WI38 (cell line): ENCODE measurements around the gene LRIG2.
"Not testable (repeated sequence)": the region's sequence is repeated elsewhere in the genome, so short reads cannot be mapped to it uniquely, and the experiment has no call there.

Experiments used
- H3K4me3 ChIP-seq: 2 replicates; pipeline ENCODE4 v1.5.1; 2011; ENCODE audit warnings: low read depth, mild to moderate bottlenecking, control low read depth, low read length
- TF ChIP-seq, protein P1 (sequence below): IDR thresholded peaks from 2 replicates; pipeline ENCODE4 v1.5.1; 2012; ENCODE audit warnings: low read depth, mild to moderate bottlenecking, control low read depth, low read length

The LRIG2 gene

DNA sequence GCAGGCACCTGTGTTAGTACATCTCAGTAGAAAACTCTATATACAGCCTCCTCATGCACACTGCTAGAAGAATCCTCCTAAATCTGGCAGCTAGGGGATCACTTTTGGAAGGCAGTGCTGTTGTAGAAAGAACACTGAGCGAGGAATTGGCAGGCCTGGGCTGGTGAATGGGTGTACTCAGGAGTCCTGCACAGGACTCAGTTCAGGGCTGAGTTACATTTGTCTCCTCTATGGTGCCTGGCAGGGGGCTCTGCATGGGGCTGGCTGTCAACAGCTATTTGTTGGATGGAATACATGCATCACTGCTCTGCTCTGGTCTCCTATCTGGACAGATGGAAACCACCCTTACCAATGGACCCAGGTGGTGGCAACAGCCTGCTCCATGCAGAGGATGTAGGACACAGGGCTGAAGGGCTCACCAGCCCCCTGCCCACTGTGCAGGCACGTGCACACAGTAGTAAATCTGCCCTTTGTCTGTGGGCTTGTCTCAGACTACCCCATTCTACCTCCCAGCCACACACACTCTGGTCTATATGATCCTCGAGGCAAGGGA is 74.2 kb downstream of the LRIG2 start:
- H3K4me3 ChIP-seq: no peak overlapping the region
- TF ChIP-seq, protein P1, sequence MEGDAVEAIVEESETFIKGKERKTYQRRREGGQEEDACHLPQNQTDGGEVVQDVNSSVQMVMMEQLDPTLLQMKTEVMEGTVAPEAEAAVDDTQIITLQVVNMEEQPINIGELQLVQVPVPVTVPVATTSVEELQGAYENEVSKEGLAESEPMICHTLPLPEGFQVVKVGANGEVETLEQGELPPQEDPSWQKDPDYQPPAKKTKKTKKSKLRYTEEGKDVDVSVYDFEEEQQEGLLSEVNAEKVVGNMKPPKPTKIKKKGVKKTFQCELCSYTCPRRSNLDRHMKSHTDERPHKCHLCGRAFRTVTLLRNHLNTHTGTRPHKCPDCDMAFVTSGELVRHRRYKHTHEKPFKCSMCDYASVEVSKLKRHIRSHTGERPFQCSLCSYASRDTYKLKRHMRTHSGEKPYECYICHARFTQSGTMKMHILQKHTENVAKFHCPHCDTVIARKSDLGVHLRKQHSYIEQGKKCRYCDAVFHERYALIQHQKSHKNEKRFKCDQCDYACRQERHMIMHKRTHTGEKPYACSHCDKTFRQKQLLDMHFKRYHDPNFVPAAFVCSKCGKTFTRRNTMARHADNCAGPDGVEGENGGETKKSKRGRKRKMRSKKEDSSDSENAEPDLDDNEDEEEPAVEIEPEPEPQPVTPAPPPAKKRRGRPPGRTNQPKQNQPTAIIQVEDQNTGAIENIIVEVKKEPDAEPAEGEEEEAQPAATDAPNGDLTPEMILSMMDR: no peak

DNA sequence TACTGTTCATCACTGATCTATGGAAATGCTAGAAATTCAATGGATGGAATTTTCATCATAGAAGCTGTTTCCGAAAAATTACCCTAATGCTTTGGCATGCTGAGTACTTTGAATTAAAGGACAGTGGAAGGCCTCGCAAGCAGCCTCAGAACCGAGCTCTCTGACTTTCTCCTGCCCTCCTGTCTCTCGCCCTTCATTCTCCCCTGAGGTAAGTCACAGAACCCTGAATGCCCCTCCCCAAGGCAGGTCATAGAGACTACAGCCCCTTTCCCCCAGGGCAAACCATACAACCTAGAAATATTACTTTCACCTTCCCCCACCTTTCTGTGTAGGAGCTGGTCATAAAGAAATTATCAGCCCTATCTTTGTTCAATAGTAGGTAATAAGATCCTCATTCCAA is 74.8 kb downstream of the LRIG2 start:
- no peak overlapping the region for H3K4me3 ChIP-seq
- TF ChIP-seq, protein P1: no peak

DNA sequence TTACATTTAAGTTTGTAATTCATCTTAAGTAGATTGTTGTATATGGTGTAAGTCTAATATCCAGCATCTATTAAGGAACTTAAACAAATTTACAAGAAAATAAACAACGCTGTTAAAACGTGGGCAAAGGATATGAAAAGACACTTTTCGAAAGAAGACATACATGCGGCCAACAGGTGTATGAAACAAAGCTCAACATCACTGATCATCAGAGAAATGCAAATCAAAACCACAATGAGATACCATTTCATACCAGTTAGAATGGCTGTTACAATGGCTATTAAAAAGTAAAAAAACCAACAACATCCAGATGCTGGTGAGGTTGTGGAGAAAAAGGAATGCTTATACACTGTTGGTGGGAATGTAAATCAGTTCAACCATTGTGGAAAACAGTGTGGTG is 77.5 kb downstream of the LRIG2 start:
- H3K4me3 ChIP-seq: not testable (repeated sequence)

DNA sequence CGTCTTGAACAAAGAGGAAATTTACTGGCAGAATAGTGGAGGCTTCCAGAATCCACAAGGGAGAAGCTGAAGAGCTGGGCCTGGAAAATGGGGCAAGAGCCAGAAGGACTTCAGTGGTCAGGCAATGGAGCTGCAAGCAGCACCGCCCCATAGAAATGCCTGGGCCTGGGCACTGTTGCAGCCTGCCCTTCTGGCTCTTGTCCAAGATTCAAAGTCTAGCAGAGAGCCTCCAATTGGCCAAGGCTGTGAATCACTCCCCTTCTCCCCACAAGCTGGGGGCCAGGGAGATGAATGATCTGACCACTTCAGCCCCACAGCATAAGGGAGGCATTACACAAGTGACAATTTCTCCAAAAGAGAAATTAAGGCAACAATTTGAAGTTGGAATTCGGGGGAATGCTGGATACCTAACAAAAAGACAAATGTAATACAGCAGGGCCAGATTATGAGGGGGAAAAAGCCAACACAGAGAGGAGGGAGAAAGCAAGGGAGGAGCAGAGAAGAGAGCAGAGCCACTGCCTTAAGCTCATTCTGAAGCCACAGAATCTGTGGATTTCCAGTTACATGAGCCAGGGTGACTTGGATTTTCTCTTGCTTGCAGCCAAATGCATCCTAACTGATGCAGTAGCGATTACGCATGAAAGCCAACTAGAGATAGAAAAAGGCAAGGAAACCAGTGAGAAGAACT is 80.3 kb downstream of the LRIG2 start:
- no peak overlapping the region for H3K4me3 ChIP-seq
- TF ChIP-seq, protein P1: no peak

DNA sequence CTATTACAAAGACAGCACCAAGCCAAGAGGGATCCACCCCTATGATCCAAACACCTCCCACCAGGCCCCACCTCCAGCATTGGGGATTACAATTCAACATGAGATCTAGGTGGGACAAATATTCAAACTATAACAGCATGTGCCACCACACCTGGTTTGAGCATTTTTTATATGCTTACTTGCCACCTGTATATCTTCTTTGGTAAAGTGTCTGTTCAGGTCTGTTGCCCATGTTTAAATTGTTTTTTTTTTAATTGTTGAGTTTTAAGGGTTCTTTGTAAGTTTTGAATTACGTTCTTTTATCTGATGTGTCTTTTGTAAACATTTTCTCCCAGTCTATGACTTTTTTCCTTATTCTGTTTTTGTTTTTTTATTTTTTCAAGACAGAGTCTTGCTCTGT is 83.4 kb downstream of the LRIG2 start:
- H3K4me3 ChIP-seq: no peak overlapping the region
- TF ChIP-seq, protein P1: no peak

DNA sequence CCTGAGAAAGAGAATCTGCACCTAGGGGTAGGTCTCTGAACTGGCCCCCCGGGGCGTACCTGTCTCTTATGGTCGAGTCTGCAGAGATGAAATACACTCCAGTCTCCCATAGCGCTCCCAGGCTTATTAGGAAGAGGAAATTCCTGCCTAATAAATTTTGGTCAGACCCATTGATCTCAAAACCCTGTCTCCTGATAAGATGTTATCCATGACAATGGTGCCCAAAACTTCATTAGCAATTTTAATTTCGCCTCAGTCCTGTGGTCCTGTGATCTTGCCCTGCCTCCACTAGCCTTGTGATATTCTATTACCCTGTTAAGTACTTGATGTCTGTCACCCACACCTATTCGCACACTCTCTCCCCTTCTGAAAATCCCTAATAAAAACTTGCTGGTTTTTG is 85.7 kb downstream of the LRIG2 start:
- not testable (repeated sequence) for H3K4me3 ChIP-seq

DNA sequence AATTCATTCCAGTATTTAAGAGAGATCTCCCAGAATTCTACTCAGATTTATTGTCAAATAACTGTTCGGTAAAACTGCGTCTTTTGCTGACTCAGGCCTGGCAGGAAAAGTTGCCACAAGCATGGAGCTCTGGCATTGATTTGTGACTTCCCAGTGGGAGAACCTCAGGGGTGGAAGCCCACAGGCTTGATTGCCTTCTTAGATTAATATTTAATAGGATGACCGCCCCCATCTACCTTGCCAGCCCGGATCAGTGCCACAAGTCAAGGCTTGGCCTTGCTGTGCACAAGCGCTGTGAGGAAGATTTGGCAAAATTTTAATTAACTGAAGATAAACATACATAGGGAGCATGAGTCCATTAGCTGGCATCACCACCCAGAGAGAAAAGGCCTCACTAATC is 93.5 kb downstream of the LRIG2 start:
- H3K4me3 ChIP-seq: no peak overlapping the region
- TF ChIP-seq, protein P1: no peak

DNA sequence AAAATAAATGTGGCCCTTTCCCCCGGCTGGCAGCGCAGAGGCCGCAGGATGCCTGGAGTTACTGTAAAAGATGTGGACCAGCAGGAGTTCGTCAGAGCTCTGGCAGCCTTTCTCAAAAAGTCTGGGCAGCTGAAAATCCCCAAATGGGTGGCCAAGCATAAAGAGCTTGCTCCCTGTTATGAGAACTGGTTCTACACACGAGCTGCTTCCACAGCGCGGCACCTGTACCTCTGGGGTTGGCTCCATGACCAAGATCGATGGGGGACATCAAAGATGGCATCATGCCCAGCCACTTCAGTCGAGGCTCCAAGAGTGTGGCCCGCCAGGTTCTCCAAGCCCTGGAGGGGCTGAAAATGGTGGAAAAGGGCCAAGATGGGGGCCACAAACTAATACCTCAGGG is 95.9 kb downstream of the LRIG2 start:
- no peak overlapping the region for H3K4me3 ChIP-seq
- TF ChIP-seq, protein P1: no peak
